GM19468 (cell line): ENCODE results near the gene NDOR1.

Source experiments
- ATAC-seq: cut with Tn5 transposase; IDR thresholded peaks from one replicate; pipeline ENCODE4 v1.9.1; 2021; ENCODE audit warnings: mild to moderate bottlenecking, moderate library complexity, moderate number of reproducible peaks; ENCODE audit not compliant: unreplicated experiment; ENCODE audit errors: extremely low read depth

Gene NDOR1

DNA sequence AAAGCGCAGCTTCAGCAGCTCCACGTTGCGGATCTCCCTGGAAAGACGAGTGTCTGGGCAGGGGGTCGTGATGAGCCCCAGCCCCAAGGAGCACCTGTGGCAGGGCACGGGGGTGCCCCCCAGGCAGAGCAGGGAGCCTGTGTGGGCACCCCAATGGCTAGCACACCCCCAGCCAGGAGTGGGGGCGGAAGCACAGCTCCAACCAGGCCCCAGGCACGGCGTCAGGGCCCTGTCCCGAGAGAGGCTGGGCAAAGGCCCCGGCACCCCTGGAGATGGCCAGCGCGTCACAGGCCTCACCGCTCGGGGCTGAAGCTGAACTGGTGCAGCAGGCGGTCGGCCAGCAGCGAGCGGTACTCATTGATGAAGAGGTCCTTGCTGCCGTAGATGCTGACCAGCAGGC, 25.0 kb upstream of the NDOR1 start:
- no peak for ATAC-seq

- no peak for ATAC-seq
Observed at GRCh38 chr9:137181680-137182079, 23.8 kb upstream of the NDOR1 start.

- ATAC-seq: no peak
Observed at GRCh38 chr9:137182836-137183235, 22.7 kb upstream of the NDOR1 start.

- ATAC-seq: no peak
Observed at GRCh38 chr9:137183980-137184595, 21.4 kb upstream of the NDOR1 start.

GRCh38 chr9:137184881-137185660, 20.4 kb upstream of the NDOR1 start:
- no peak for ATAC-seq

- no peak for ATAC-seq
Observed at GRCh38 chr9:137185921-137186320, 19.6 kb upstream of the NDOR1 start.

GRCh38 chr9:137186385-137186784, 19.1 kb upstream of the NDOR1 start:
- ATAC-seq: no peak

- ATAC-seq: no peak
Observed at GRCh38 chr9:137187386-137187785, 18.1 kb upstream of the NDOR1 start.

- ATAC-seq: no peak
Observed at GRCh38 chr9:137188086-137188489, 17.4 kb upstream of the NDOR1 start.

DNA sequence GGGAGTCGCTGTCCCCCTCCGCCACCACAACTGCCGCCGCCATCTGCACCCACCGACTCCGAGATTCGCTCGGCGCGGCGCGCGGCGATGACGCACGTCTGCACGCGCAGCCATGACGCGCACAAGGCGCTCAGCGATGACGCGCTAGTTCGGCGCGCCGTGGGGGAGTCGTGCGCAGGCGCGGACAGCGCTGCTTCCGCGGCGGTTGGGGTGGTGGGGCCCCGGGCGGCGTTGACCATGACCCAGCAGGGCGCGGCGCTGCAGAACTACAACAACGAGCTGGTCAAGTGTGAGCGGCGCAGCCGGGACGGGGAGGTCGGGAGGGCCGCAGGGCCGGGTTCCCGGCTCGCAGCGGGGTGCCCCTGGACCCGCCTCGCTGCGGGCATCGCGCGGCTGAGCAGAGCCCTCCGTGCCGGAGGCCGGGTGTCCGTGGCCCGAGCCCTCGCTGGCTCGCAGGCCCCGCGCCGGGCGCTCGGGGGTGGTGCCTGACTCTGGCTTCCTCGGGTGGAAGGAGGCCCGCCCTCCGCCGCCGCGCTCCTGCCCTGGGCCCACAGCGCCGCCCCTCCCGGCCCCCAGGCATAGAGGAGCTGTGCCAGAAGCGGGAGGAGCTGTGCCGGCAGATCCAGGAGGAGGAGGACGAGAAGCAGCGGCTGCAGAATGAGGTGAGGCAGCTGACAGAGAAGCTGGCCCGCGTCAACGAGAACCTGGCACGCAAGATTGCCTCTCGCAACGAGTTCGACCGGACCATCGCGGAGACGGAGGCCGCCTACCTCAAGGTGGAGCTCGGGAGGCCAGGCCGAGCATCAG, 16.8 kb upstream of the NDOR1 start, which contains the start of the genes ANAPC2 and SSNA1:
TSS of gene ANAPC2 (minus strand) at position 71 of the 807 bp plus-strand sequence. CDS start at position 43, 28 bp downstream.
TSS of gene SSNA1 (plus strand) at position 187 of the 807 bp plus-strand sequence. CDS start at position 238, 51 bp downstream.
- peak; percentile 62 for ATAC-seq

GRCh38 chr9:137189297-137190295, 15.9 kb upstream of the NDOR1 start:
- no peak for ATAC-seq

DNA sequence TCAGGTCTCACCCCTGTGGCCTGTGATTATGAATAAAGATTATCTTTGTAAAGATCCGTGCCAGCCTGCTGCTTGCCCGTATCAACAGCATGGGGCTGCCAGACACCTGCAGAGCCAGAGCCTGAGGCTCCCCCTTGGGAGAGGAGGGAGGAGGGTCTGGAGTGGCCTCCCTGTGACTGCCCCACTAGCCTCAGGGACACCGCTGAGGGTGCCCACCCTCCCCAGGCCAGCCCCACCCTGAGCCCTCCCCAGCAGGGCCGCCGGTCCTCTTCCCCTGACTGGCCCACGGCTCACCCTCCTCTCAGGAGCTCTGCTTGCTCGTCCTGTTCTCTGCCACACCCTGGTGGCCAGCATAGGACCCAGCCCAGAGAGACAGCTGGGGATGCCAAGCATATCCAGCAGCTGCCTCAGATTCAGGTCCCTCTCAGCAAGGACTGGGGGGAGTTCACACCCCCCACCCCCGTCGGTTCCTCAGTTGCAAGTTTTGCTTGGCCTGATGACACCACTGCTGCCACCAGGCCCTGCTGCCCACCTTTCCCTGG, 15.1 kb upstream of the NDOR1 start:
- ATAC-seq: no peak

- ATAC-seq: no peak
Observed at GRCh38 chr9:137191245-137191644, 14.3 kb upstream of the NDOR1 start.

- no peak for ATAC-seq
Observed at GRCh38 chr9:137191691-137192447, 13.6 kb upstream of the NDOR1 start.

DNA sequence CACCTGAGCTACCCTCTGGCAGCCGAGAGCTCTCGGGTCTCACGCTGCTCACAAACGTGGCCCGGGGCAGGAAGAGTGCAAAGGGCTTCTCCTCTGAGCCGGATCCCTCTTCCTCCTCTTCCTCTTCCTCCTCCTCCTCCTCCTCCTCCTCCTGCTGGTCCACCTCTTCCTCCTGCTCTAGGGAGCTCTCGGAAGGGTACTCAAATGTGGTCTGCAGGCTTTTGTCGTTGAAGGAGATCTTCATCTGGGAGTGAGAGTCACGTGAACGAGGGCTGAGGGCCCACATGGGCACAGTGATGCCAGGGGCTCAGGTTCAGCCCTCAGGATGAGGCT, 13.1 kb upstream of the NDOR1 start:
- no peak for ATAC-seq

GRCh38 chr9:137192859-137193258, 12.6 kb upstream of the NDOR1 start:
- no peak for ATAC-seq

DNA sequence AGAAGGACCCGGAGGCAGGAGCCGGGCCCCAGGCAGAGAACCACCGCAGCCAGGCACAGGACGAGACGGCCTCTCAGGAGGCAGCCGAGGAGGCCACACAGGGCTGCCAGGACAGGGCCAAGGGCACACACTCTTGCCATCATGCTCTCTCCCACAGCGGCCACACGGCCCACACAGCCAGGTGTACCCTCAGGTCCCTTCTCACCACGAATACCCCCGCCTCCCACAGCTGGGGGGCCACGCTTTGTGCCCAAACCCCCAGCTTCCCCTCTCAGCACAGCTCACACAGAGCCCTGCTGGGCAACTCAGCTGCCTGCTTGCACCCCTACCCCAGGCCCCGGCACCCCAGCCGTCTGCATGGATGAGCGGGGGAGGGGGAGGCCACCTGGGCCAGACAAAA, 11.7 kb upstream of the NDOR1 start:
- no peak for ATAC-seq

DNA sequence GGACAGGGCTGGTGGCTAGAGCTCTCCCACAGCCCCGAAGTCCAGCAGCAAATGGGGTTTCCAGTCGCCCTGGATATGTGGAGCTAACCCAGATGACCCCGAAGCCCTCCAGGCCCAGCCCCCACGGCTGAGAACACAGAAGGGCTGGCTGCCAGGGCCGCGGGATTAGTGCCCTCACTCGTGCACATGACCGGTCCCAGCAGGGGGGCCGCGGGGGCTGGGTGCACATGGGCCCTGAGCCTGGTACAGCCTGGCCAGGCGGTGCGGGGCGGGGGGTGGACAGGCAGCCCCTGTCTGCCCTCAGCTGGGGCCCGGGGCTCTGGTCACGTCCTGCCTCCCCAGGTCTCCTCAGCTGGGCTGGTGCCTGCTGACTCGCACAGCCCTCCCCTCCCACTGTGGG, 11.1 kb upstream of the NDOR1 start:
- no peak for ATAC-seq

GRCh38 chr9:137194909-137195308, 10.6 kb upstream of the NDOR1 start:
- ATAC-seq: no peak
